ENCODE results near the gene RPS5. TPM values are rescaled to one million over a fixed set of nuclear protein-coding genes. Genes with fewer than 3 reads are reported as not detected.
A peak's percentile ranks its signal among the peaks of the same experiment; 100 is the strongest.
"Not testable (repeated sequence)": the region's sequence is repeated elsewhere in the genome, so short reads cannot be mapped to it uniquely, and the experiment has no call there.

The RPS5 gene
- total RNA-seq, 1 donor: 1,183 TPM

- TF ChIP-seq CTCF (IDR thresholded peaks at IDR 0.05; ENCODE audit: insufficient read depth, low read depth, low read length): no peak
- H3K4me3 ChIP-seq (ENCODE audit: low read depth, low read length): peak overlapping the region; percentile 69
- DNase-seq (ENCODE audit: low read depth): no peak
These were observed 13.3 kb downstream of the RPS5 start for GRCh38 chr19:58400316-58400915.

DNA sequence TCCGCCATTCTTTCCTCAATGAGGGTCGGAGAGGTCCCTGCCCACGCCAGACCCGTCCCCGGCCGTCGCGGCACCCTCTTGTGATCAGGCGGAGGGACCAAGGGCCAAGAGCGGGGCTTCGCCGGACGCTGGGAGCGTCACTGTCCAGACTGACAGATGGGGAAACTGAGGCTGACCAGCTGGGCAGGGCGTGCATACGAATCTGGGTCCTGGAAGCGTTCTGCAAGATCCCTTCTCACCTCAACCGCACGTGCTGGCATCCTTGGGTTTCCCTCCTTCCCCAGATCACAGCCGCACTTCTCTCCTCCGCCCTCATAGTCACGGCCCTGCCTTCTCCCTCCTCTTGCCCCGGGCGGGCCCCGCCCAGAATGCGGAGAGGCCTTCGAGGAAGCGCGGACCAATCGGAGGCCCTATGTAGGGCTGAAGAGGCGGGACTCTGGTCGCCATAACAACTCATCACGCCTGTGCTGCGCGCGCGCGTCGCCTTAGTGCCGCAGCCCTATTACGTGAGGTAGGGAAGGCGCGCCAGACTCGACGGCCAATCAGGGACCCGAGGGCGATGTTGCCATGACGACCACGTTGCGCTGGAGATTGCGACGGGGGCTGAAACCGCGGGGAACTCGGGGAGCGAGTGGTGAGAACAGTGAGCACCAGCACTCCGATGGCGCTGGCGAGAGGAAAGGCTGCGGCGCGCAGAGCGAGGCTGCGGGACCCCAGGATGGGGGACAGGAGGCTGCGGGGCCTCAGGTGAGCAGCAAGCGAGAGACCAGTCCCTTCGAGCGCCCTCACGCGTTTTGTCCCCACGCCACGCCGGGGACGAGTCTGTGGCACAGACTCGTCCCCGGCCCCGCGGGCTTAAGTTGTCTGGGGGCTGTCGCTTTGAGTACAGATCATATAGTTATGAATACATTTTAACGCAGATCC is 14.1 kb downstream of the RPS5 start:
- TF ChIP-seq CTCF (IDR thresholded peaks at IDR 0.05; ENCODE audit: insufficient read depth, low read depth, low read length): no peak
- H3K4me3 ChIP-seq (ENCODE audit: low read depth, low read length): peak overlapping the region; percentile 72
- DNase-seq (ENCODE audit: low read depth): peak; percentile 100

GRCh38 chr19:58401840-58402421 is 14.9 kb downstream of the RPS5 start:
- TF ChIP-seq CTCF (IDR thresholded peaks at IDR 0.05; ENCODE audit: insufficient read depth, low read depth, low read length): no peak
- no peak for DNase-seq (ENCODE audit: low read depth)
- H3K4me3 ChIP-seq (ENCODE audit: low read depth, low read length): peak overlapping the region; percentile 72

GRCh38 chr19:58403920-58404478 is 16.9 kb downstream of the RPS5 start:
- H3K4me3 ChIP-seq (ENCODE audit: low read depth, low read length); DNase-seq (ENCODE audit: low read depth): not testable (repeated sequence)

GRCh38 chr19:58406818-58407657 is 20.0 kb downstream of the RPS5 start:
- peak overlapping the region; percentile 93 for H3K4me3 ChIP-seq (ENCODE audit: low read depth, low read length)
- no peak for DNase-seq (ENCODE audit: low read depth)
- peak; percentile 49 for TF ChIP-seq CTCF (IDR thresholded peaks at IDR 0.05; ENCODE audit: insufficient read depth, low read depth, low read length)

DNA sequence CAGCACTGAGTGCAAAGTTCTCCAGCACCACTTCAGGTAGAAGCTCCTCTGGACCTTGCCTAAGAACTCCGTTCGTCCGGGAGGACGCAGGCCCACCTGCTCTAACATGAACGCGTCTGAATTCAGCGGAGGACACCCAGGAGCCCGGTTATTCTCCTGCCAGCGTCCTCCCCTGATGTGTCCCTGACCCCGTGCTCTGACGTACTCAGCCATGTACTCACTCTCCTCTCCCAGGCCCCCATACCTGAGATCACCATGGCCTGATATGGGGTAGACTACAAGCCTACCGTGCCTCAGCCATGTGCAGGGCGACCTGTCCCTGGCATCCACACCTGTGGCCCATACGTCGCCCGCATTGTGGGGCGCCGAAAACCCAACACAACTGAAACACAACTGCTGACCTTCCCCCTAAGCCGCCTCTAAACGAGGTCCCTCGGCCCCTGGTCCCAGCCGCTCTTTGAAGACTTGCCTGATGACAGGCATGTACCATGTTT is 20.6 kb downstream of the RPS5 start:
- TF ChIP-seq CTCF (IDR thresholded peaks at IDR 0.05; ENCODE audit: insufficient read depth, low read depth, low read length): no peak
- peak; percentile 28 for DNase-seq (ENCODE audit: low read depth)
- H3K4me3 ChIP-seq (ENCODE audit: low read depth, low read length): peak overlapping the region; percentile 93

All from fibroblast of villous mesenchyme (primary cell).